ENCODE data around the gene YTHDC2. TPM values are rescaled to one million over a fixed set of nuclear protein-coding genes. Genes with fewer than 3 reads are reported as not detected.

YTHDC2 gene
- total and polyA plus RNA-seq, 7 donors, result 3.9 to 19.1 (median 11.0) TPM

DNA sequence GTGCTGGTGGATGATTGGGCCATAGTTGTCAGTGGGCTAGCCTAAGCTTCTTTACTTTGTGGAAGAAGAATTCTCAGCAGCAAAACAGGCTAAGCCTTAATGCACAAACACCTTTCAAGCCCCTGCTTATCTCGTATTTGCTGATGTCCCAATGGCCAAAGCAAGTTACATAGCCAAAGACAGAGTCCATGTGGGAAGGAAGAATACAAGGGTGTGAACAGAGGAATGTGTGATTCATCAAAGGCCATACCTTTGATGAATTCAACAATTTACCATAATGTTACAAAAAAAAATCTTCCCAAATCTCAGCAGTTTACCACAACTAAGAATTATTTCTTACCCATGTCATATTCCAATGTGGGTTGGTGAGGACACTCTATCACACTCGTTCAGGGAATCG, 1.2 kb upstream of the YTHDC2 start:
- no peaks in the 10 kb centered on the region for H3K9me3 ChIP-seq
- H3K4me3 ChIP-seq, result no peak overlapping the region
- ATAC-seq, result no peak
- H3K4me1 ChIP-seq, result peaks cover 17% of the 10 kb centered on the region
- intact Hi-C loops (cut with DNase I), result loop anchor here (2.0 to 10.0 kb wide), 5 partner anchors 134 to 520 kb away; no protein-coding TSS in a partner anchor
- H3K27me3 ChIP-seq (ENCODE audit: insufficient read depth in 3 of 3, low read length in 2 of 3), result no peaks in the 10 kb centered on the region
- H3K27ac ChIP-seq, result no peak overlapping the region
- DNase-seq, result no peak
- peaks cover 0 to 14% of the 10 kb centered on the region in 2 donors for H3K36me3 ChIP-seq (ENCODE audit: insufficient read depth in 1 of 2, low read depth in 1 of 2)
- TF ChIP-seq, protein P1, sequence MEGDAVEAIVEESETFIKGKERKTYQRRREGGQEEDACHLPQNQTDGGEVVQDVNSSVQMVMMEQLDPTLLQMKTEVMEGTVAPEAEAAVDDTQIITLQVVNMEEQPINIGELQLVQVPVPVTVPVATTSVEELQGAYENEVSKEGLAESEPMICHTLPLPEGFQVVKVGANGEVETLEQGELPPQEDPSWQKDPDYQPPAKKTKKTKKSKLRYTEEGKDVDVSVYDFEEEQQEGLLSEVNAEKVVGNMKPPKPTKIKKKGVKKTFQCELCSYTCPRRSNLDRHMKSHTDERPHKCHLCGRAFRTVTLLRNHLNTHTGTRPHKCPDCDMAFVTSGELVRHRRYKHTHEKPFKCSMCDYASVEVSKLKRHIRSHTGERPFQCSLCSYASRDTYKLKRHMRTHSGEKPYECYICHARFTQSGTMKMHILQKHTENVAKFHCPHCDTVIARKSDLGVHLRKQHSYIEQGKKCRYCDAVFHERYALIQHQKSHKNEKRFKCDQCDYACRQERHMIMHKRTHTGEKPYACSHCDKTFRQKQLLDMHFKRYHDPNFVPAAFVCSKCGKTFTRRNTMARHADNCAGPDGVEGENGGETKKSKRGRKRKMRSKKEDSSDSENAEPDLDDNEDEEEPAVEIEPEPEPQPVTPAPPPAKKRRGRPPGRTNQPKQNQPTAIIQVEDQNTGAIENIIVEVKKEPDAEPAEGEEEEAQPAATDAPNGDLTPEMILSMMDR (IDR thresholded peaks at IDR 0.05), result no peak
- WGBS, 3 donors, result 93 to 100% (median 96%) methylated on average over 3 of the region's 3 CpGs

DNA sequence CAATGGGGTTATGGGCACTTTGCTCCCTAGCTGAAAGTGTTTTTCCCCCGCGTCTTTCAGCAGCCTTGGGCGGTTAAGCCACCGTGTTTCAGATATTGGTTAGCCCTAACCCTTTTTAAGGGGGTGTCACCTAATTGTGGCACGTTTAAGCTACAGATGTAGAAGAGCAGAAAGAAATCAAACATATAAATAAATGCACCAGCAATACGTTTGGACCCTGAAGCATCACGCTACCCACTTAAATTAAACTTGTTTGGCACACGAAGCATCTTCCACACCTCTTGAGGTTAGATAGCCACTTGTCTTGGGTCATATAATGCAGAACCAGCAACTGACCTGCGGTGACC, 768 bp downstream of the YTHDC2 start:
- no peaks in the 10 kb centered on the region for H3K9me3 ChIP-seq
- H3K27me3 ChIP-seq (ENCODE audit: insufficient read depth in 3 of 3, low read length in 2 of 3), result no peaks in the 10 kb centered on the region
- no peak for DNase-seq
- H3K27ac ChIP-seq, result peak overlapping the region; percentile 91
- peaks cover 17% of the 10 kb centered on the region for H3K4me1 ChIP-seq
- peak overlapping the region; percentile 87 for H3K4me3 ChIP-seq
- TF ChIP-seq, protein P1 (IDR thresholded peaks at IDR 0.05), result no peak
- ATAC-seq, result no peak
- WGBS, 3 donors, result 7% methylated on average over 9 of the region's 9 CpGs
- intact Hi-C loops (cut with DNase I), result loop anchor here (5.0 to 10.0 kb wide), 4 partner anchors 137 to 522 kb away; no protein-coding TSS in a partner anchor
- peaks cover 0 to 18% of the 10 kb centered on the region in 2 donors for H3K36me3 ChIP-seq (ENCODE audit: insufficient read depth in 1 of 2, low read depth in 1 of 2)

DNA sequence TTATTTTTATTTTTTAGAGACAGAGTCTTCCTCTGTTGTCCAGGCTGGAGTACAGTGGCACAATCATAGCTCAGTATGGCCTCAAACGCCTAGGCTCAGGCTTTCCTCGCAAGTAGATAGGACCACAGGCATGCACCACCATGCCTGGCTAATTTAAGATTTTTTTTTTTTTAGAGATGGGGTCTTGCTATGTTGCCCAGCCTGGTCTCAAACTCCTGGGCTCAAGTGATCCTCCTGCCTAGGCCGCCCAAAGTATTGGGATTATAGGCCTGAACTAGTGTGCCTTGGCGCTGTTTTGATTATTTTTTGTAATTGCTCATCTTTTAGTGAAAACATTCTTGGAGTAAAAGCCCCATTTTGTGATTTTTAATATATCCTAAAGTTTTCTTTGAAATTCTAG, 5.4 kb downstream of the YTHDC2 start:
- Histone ChIP-seq H3K27me3 (ENCODE audit: insufficient read depth in 3 of 3, low read length in 2 of 3) (no peaks in the 10 kb centered on the region), H3K4me1 (peaks cover 17% of the 10 kb centered on the region), H3K36me3 (ENCODE audit: insufficient read depth in 1 of 2, low read depth in 1 of 2) (peaks cover 0 to 25% of the 10 kb centered on the region in 2 donors), H3K4me3 (no peak overlapping the region), H3K9me3 (no peaks in the 10 kb centered on the region), H3K27ac (no peak overlapping the region)
- intact Hi-C loops (cut with DNase I), result loop anchor here in 1 of 2 donors (10.0 kb wide), 1 partner anchor 314 kb away; no protein-coding TSS in a partner anchor
- DNase-seq, result no peak
- TF ChIP-seq, protein P1 (IDR thresholded peaks at IDR 0.05), result no peak
- WGBS, 3 donors, result 94 to 98% (median 95%) methylated on average over 4 of the region's 4 CpGs
- no peak for ATAC-seq

DNA sequence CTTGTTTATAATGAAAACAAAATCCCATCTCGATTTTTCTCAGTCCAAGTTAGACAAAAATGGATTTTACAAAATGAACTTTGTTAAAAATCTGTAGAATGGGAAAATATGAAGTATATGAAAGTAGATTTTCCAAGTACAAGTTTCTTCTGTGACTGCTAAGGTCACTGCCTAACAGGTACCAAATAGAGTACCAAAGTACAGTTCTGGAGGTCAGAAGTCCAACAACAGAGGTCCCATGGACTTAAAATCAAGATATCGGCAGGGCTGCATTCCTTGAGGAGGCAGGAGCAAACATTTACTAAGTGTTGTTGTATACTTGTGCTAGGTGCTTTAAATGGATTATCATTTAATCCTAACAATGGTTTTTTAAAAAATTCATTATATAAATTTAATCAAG, 5.9 kb downstream of the YTHDC2 start:
- 90 to 91% (median 91%) methylated on average over 2 of the region's 2 CpGs for WGBS, 3 donors
- Histone ChIP-seq H3K36me3 (ENCODE audit: insufficient read depth in 1 of 2, low read depth in 1 of 2) (peaks cover 0 to 25% of the 10 kb centered on the region in 2 donors), H3K9me3 (no peaks in the 10 kb centered on the region), H3K27me3 (ENCODE audit: insufficient read depth in 3 of 3, low read length in 2 of 3) (no peaks in the 10 kb centered on the region), H3K4me1 (peaks cover 21% of the 10 kb centered on the region), H3K4me3 (no peak overlapping the region), H3K27ac (no peak overlapping the region)
- intact Hi-C loops (cut with DNase I), result loop anchor here in 1 of 2 donors (10.0 kb wide), 1 partner anchor 315 kb away; no protein-coding TSS in a partner anchor
- TF ChIP-seq, protein P1 (IDR thresholded peaks at IDR 0.05), result no peak
- no peak for ATAC-seq
- DNase-seq, result no peak

DNA sequence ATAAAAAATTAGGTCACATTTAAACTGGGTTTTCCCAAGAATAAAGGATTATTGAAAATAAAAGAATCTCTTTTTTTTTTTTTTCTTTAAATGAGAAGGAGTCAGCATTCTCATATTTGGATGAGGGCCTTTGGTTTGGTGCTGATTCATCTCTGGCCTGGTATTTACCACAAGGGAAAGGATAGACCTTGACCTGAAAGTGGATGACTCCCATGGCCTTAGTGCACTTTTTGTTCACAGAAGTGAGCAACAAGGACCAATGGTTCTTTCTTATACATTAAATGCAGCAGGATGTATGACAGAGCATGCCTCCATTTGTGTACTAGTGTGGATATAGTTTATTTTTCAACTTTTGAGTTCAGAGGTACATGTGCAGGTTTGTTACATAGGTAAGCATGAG, 6.9 kb downstream of the YTHDC2 start:
- intact Hi-C loops (cut with DNase I), result no loop called here
- H3K4me1 ChIP-seq, result peaks cover 19% of the 10 kb centered on the region
- DNase-seq (no peak), ATAC-seq (peak in 1 of 4 donors; percentile 36)
- TF ChIP-seq, protein P1 (IDR thresholded peaks at IDR 0.05), result no peak
- no peaks in the 10 kb centered on the region for H3K27me3 ChIP-seq (ENCODE audit: insufficient read depth in 3 of 3, low read length in 2 of 3)
- H3K36me3 ChIP-seq (ENCODE audit: insufficient read depth in 1 of 2, low read depth in 1 of 2), result peaks cover 0 to 21% of the 10 kb centered on the region in 2 donors
- H3K4me3 ChIP-seq, result no peak overlapping the region
- H3K9me3 ChIP-seq, result no peaks in the 10 kb centered on the region
- no peak overlapping the region for H3K27ac ChIP-seq
